Thymus (tissue), 11 donors: ENCODE data around the gene CLDN5. TPM values are rescaled to one million over a fixed set of nuclear protein-coding genes. Genes with fewer than 3 reads are reported as not detected.
"Not testable (repeated sequence)": the region's sequence is repeated elsewhere in the genome, so short reads cannot be mapped to it uniquely, and the experiment has no call there.

Experiments used
- DNase-seq, 9 donors: peaks; one replicate each; pipeline ENCODE4 v3.0.0-alpha.2; 2013; ENCODE audit warnings: low spot score in 9 of 9, low read depth in 6 of 9, missing footprints in 1 of 9
- H3K27ac ChIP-seq, 2 donors: one replicate each; pipeline ENCODE4 v1.5.1; 2013; ENCODE audit warnings: control low read depth in 1 of 2, low read depth in 1 of 2, low read length in 1 of 2, mild to moderate bottlenecking in 1 of 2, moderate library complexity in 1 of 2
- H3K27me3 ChIP-seq, 2 donors: one replicate each; pipeline ENCODE4 v1.5.1; 2013; ENCODE audit warnings: low read length in 1 of 2; ENCODE audit not compliant: control insufficient read depth in 2 of 2, insufficient read depth in 1 of 2
- H3K36me3 ChIP-seq, 2 donors: one replicate each; pipeline ENCODE4 v1.5.1; 2013; ENCODE audit warnings: low read length in 1 of 2, mild to moderate bottlenecking in 1 of 2, moderate library complexity in 1 of 2; ENCODE audit not compliant: control insufficient read depth in 2 of 2, insufficient read depth in 2 of 2
- H3K4me1 ChIP-seq, 2 donors: one replicate each; pipeline ENCODE4 v1.5.1; 2013; ENCODE audit warnings: low read length in 2 of 2; ENCODE audit not compliant: control insufficient read depth in 2 of 2, insufficient read depth in 2 of 2
- H3K4me3 ChIP-seq, 2 donors: one replicate each; pipeline ENCODE4 v1.5.1; 2013; ENCODE audit warnings: low read length in 2 of 2, control low read depth in 1 of 2, mild to moderate bottlenecking in 1 of 2
- H3K9me3 ChIP-seq, 2 donors: one replicate each; pipeline ENCODE4 v1.5.1; 2013; ENCODE audit warnings: low read length in 1 of 2, mild to moderate bottlenecking in 1 of 2; ENCODE audit not compliant: control insufficient read depth in 2 of 2, insufficient read depth in 1 of 2
- WGBS: extraction: QIAGEN DNeasy Blood & Tissue Kit; methylation state at CpG from one replicate; pipeline ENCODE4 v1.1.7; 2013; 5-methylcytosine and 5-hydroxymethylcytosine counted together
- polyA plus RNA-seq: library from polyadenylated mRNA; stranded (reverse); fragments of 200-250 nt; gene quantifications from one replicate; pipeline ENCODE4 v1.2.3, GENCODE V29; 2013
- total RNA-seq: library from RNA; stranded (reverse); fragments of 120-200 nt; gene quantifications from one replicate; pipeline ENCODE4 v1.2.4, GENCODE V29; 2013
- donor health status: healthy.

Gene CLDN5
- total and polyA plus RNA-seq, 2 donors, result 8.9 to 112 TPM

DNA sequence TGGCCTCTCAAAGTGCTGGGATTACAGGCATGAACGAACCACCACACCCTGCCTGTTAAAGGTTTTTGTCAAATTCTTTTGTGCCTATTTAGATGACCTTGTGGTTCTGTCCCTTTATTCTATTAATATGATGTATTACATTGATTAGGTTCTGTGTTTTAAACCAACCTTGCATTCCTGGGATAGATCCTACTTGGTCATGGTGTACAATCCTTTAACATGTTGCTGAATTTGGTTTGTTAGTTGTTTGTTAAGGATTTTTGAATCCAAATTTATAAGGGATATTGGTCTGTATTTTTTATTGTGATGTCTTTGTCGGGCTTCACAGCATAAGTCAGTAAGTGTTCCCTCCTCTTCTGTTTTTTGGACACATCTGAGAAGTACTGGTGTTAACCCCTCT lies 29.0 kb upstream of the CLDN5 start:
- Histone ChIP-seq H3K36me3 (no peaks in the 10 kb centered on the region), H3K27me3 (no peaks in the 10 kb centered on the region), H3K4me1 (no peaks in the 10 kb centered on the region), H3K9me3 (peaks cover 0 to 3% of the 10 kb centered on the region in 2 donors), H3K27ac (no peak overlapping the region), H3K4me3 (no peak overlapping the region)
- no peak for DNase-seq
- over 99% methylated on average over 2 of the region's 2 CpGs for WGBS

- 95% methylated on average over 7 of the region's 7 CpGs for WGBS
- no peak overlapping the region for H3K27ac ChIP-seq
Measured at GRCh38 chr22:19550382-19550781, 26.2 kb upstream of the CLDN5 start.

DNA sequence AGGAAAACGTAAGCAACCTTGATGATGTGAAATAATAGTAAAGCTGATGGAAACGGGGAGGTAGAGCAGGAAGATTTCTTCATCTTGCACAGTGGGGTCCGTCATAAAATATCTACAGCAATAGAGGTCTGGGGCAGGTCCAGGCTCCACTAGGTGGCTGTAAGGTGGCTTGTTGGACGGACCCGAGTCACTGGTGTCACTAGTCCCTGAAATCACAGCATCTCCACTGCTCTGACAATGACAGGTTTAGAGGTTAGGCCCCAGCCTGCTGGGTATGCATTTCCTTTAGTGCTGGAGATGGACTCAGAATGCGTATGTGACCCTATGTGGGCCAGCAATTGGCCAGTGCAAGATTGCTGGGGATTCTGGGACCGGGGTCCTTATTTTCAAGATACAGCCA lies 25.2 kb upstream of the CLDN5 start:
- Histone ChIP-seq H3K4me3 (no peak overlapping the region), H3K36me3 (no peaks in the 10 kb centered on the region), H3K27me3 (no peaks in the 10 kb centered on the region), H3K27ac (no peak overlapping the region), H3K4me1 (no peaks in the 10 kb centered on the region), H3K9me3 (peaks cover 0 to 3% of the 10 kb centered on the region in 2 donors)
- DNase-seq, result no peak
- WGBS, result 89% methylated on average over 7 of the region's 7 CpGs

More at GRCh38 chr22:19550382-19550781, 26.2 kb upstream of the CLDN5 start:
- Histone ChIP-seq H3K4me1 (no peaks in the 10 kb centered on the region), H3K9me3 (peaks cover 0 to 3% of the 10 kb centered on the region in 2 donors), H3K36me3 (no peaks in the 10 kb centered on the region), H3K4me3 (no peak overlapping the region), H3K27me3 (no peaks in the 10 kb centered on the region)
- no peak for DNase-seq

- Histone ChIP-seq H3K27me3 (no peaks in the 10 kb centered on the region), H3K27ac (no peak overlapping the region), H3K36me3 (no peaks in the 10 kb centered on the region), H3K4me1 (no peaks in the 10 kb centered on the region), H3K9me3 (peaks cover 0 to 3% of the 10 kb centered on the region in 2 donors), H3K4me3 (no peak overlapping the region)
- 96% methylated on average over 2 of the region's 2 CpGs for WGBS
- no peak for DNase-seq
Measured at GRCh38 chr22:19548964-19549363, 24.8 kb upstream of the CLDN5 start.

DNA sequence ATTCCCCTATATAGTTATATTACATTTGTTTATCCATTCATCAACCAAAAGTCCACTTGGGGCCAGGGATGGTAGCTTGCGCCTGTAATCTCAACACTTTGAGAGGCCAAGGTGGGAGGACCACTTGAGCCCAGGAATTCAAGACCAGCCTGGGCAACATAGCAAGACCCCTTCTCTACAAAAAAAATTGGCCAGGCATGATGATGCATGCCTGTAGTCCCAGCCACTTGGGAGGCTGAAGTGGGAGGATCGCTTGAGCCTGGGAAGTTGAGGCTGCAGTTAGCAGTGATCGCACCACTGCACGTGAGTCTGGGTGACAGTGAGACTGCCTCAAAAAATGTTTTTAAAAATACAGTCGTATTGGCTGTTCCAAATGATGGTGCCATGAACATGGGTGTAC lies 24.2 kb upstream of the CLDN5 start:
- not testable (repeated sequence) for H3K4me1 ChIP-seq, DNase-seq, H3K9me3 ChIP-seq, H3K27me3 ChIP-seq, H3K36me3 ChIP-seq, H3K4me3 ChIP-seq, H3K27ac ChIP-seq
- 99% methylated on average over 5 of the region's 5 CpGs for WGBS

- no peaks in the 10 kb centered on the region for H3K36me3 ChIP-seq
- no peaks in the 10 kb centered on the region for H3K4me1 ChIP-seq
- no peak for DNase-seq
- no peak overlapping the region for H3K27ac ChIP-seq
- no peaks in the 10 kb centered on the region for H3K27me3 ChIP-seq
- H3K4me3 ChIP-seq, result no peak overlapping the region
- 98% methylated on average over 8 of the region's 8 CpGs for WGBS
- H3K9me3 ChIP-seq, result peaks cover 0 to 3% of the 10 kb centered on the region in 2 donors
Measured at GRCh38 chr22:19547620-19548019, 23.4 kb upstream of the CLDN5 start.

DNA sequence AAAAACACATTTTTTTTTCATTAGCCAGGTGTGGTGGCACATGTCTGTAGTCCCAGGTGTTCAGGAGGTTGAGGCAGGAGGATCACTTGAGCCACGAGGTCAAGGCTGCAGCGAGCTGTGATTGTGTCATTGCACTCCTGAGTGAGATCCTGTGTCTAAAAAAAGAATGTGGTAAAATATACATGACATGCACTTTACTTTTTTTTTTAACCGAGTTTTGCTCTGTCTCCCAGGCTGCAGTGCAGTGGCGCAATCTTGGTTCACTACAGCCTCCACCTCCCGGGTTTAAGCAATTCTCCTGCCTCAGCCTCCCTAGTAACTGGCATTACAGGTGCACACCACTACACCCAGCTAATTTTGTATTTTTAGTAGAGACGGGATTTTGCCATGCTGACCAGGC lies 22.5 kb upstream of the CLDN5 start:
- 70% methylated on average over 6 of the region's 6 CpGs for WGBS
- no peaks in the 10 kb centered on the region for H3K36me3 ChIP-seq
- no peak overlapping the region for H3K4me3 ChIP-seq
- peaks cover 0 to 3% of the 10 kb centered on the region in 2 donors for H3K9me3 ChIP-seq
- no peak for DNase-seq
- H3K4me1 ChIP-seq, result no peaks in the 10 kb centered on the region
- H3K27ac ChIP-seq, result no peak overlapping the region
- no peaks in the 10 kb centered on the region for H3K27me3 ChIP-seq

DNA sequence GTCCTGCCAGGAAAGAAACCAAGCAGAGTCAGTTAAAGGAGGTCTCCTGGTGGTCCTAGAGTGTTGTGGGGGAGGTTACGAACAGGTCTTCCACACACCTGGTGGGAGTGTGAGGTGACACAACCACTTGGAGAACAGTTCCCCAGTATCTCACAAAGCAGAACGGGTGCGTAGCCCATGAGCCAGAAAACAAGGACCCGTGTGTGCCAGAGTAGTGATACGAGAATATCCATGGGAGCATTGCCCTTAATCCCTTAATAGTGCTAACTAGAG lies 21.7 kb upstream of the CLDN5 start:
- 96% methylated on average over 5 of the region's 5 CpGs for WGBS
- no peak for DNase-seq

GRCh38 chr22:19543970-19544708 lies 19.9 kb upstream of the CLDN5 start:
- no peaks in the 10 kb centered on the region for H3K4me1 ChIP-seq
- no peak overlapping the region for H3K27ac ChIP-seq
- H3K36me3 ChIP-seq, result no peaks in the 10 kb centered on the region
- WGBS, result 97% methylated on average over 16 of the region's 16 CpGs
- no peak overlapping the region for H3K4me3 ChIP-seq
- DNase-seq, result no peak
- peaks cover 0 to 2% of the 10 kb centered on the region in 2 donors for H3K9me3 ChIP-seq
- no peaks in the 10 kb centered on the region for H3K27me3 ChIP-seq

More for the DNA sequence above, 21.7 kb upstream of the CLDN5 start:
- Histone ChIP-seq H3K36me3 (no peaks in the 10 kb centered on the region), H3K4me1 (no peaks in the 10 kb centered on the region), H3K27ac (no peak overlapping the region), H3K27me3 (no peaks in the 10 kb centered on the region), H3K4me3 (no peak overlapping the region), H3K9me3 (peaks cover 0 to 3% of the 10 kb centered on the region in 2 donors)
